ENCODE measurements around the gene LYPD1. TPM values are rescaled to one million over a fixed set of nuclear protein-coding genes. Genes with fewer than 3 reads are reported as not detected.

Gene LYPD1
- total and polyA plus RNA-seq, 2 of the 4 experiments (the other 2 are of a cell fraction), result 66.1 to 87.6 TPM

- no peak for TF ChIP-seq CEBPB (IDR thresholded peaks at IDR 0.05; ENCODE audit: low read depth, low read length)
- no peak for TF ChIP-seq NFE2L2 (IDR thresholded peaks at IDR 0.05; ENCODE audit: low read depth, low read length)
- TF ChIP-seq, protein P1, sequence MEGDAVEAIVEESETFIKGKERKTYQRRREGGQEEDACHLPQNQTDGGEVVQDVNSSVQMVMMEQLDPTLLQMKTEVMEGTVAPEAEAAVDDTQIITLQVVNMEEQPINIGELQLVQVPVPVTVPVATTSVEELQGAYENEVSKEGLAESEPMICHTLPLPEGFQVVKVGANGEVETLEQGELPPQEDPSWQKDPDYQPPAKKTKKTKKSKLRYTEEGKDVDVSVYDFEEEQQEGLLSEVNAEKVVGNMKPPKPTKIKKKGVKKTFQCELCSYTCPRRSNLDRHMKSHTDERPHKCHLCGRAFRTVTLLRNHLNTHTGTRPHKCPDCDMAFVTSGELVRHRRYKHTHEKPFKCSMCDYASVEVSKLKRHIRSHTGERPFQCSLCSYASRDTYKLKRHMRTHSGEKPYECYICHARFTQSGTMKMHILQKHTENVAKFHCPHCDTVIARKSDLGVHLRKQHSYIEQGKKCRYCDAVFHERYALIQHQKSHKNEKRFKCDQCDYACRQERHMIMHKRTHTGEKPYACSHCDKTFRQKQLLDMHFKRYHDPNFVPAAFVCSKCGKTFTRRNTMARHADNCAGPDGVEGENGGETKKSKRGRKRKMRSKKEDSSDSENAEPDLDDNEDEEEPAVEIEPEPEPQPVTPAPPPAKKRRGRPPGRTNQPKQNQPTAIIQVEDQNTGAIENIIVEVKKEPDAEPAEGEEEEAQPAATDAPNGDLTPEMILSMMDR (conservative IDR thresholded peaks at IDR 0.05; ENCODE audit: low read depth, low read length), result no peak
- no peak for TF ChIP-seq FOS (IDR thresholded peaks at IDR 0.05; ENCODE audit: low read depth, low read length)
- TF ChIP-seq MXI1 (IDR thresholded peaks at IDR 0.05; ENCODE audit: borderline replicate concordance, low read depth, low read length), result no peak
- TF ChIP-seq MAZ (IDR thresholded peaks at IDR 0.05; ENCODE audit: borderline replicate concordance, low read depth, low read length), result no peak
- TF ChIP-seq ELK1 (IDR thresholded peaks at IDR 0.05; ENCODE audit: borderline replicate concordance, low read depth, low read length), result no peak
- TF ChIP-seq RAD21 (IDR thresholded peaks at IDR 0.05; ENCODE audit: low read length), result no peak
- TF ChIP-seq, protein P2, sequence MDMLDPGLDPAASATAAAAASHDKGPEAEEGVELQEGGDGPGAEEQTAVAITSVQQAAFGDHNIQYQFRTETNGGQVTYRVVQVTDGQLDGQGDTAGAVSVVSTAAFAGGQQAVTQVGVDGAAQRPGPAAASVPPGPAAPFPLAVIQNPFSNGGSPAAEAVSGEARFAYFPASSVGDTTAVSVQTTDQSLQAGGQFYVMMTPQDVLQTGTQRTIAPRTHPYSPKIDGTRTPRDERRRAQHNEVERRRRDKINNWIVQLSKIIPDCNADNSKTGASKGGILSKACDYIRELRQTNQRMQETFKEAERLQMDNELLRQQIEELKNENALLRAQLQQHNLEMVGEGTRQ (IDR thresholded peaks at IDR 0.05; ENCODE audit: low read depth, low read length), result no peak
- no peak for TF ChIP-seq RFX5 (IDR thresholded peaks at IDR 0.05; ENCODE audit: low read depth, low read length)
- no peak for TF ChIP-seq RCOR1 (IDR thresholded peaks at IDR 0.05; ENCODE audit: insufficient replicate concordance, low read length)
- no peak for TF ChIP-seq SMC3 (IDR thresholded peaks at IDR 0.05; ENCODE audit: low read depth, low read length)
- no peak for TF ChIP-seq MAFK (IDR thresholded peaks at IDR 0.05; ENCODE audit: low read depth, low read length)
- Histone ChIP-seq H3K36me3 (ENCODE audit: control insufficient read depth, insufficient read depth, low read length) (no peaks in the 10 kb centered on the region), H4K8ac (ENCODE audit: low read depth in 2 of 2, low read length in 2 of 2) (no peak overlapping the region), H4K5ac (ENCODE audit: low read depth, low read length) (no peak overlapping the region), H3K27me3 (ENCODE audit: control insufficient read depth, insufficient read depth, low read length) (peaks cover 40% of the 10 kb centered on the region), H3K9ac (ENCODE audit: low read depth, low read length) (no peak overlapping the region), H2BK15ac (ENCODE audit: low read depth, low read length) (no peak overlapping the region), H2AK9ac (replicated peaks; ENCODE audit: low read depth, low read length, poor library complexity) (no peak overlapping the region), H3K9me1 (ENCODE audit: insufficient read depth, low read length) (no peaks in the 10 kb centered on the region; the same call in 1 of the 2 replicates), H3K23ac (ENCODE audit: low read depth, low read length) (no peak overlapping the region), H2AFZ (replicated peaks; ENCODE audit: low read length, poor library complexity) (no peak overlapping the region), H2BK20ac (ENCODE audit: low read depth, low read length) (no peak overlapping the region), H3K14ac (replicated peaks; ENCODE audit: low read depth, low read length) (no peak overlapping the region), H3K56ac (ENCODE audit: extremely low read depth, insufficient read depth, low read length) (no peak overlapping the region), H3K18ac (ENCODE audit: low read depth, low read length) (no peak overlapping the region), H3K4ac (ENCODE audit: low read depth, low read length) (no peak overlapping the region), H2BK120ac (ENCODE audit: low read depth, low read length) (no peak overlapping the region), H3K4me3 (ENCODE audit: insufficient read depth, low read depth, low read length) (no peak overlapping the region), H3K9me3 (ENCODE audit: control insufficient read depth, insufficient read depth, low read length) (no peaks in the 10 kb centered on the region), H3K4me2 (ENCODE audit: low read depth, low read length) (no peak overlapping the region), H2AK5ac (ENCODE audit: low read depth, low read length) (no peak overlapping the region), H3K4me1 (ENCODE audit: control insufficient read depth, insufficient read depth, low read length) (no peaks in the 10 kb centered on the region), H4K91ac (ENCODE audit: insufficient read depth, low read depth, low read length) (no peak overlapping the region), H3K79me1 (ENCODE audit: low read depth in 1 of 2, low read length in 2 of 2) (no peaks in the 10 kb centered on the region), H4K20me1 (ENCODE audit: insufficient read depth, low read length) (no peaks in the 10 kb centered on the region), H2BK5ac (ENCODE audit: low read depth, low read length, poor library complexity, severe bottlenecking) (no peak overlapping the region), H3K27ac (ENCODE audit: insufficient read depth, low read length) (no peak overlapping the region)
- no TSS peak for BruUV-seq (replicated peaks)
- CTCF ChIA-PET, result no interaction called here
- no peak for ATAC-seq (ENCODE audit: low read depth)
- dilution Hi-C loops (cut with HindIII; ENCODE audit: low sequenced_read_pairs, unreplicated experiment) (no loop called here), intact Hi-C loops (cut with micrococcal nuclease) (no loop called here), in situ Hi-C loops (cut with MboI; ENCODE audit: low sequenced_read_pairs) (no loop called here)
- POLR2A ChIA-PET (ENCODE audit: unreplicated experiment), result no interaction called here
- no peak for DNase-seq
- WGBS, 2 experiments (ENCODE audit: extremely low coverage in 2 of 2, insufficient read length in 1 of 2), result no CpG with 5 or more reads among the region's 4 CpGs
Measured at GRCh38 chr2:132607426-132608090, 62.4 kb downstream of the LYPD1 start.

Data from IMR-90 (cell line).